H54 (cell line): ENCODE data around the gene GLIPR1L1.

ENCODE experiments used
- DNase-seq: peaks from one replicate; pipeline ENCODE4 v3.0.0; 2011; ENCODE audit warnings: low spot score, mixed read lengths; ENCODE audit not compliant: insufficient read length
- FAIRE-seq: peaks from 3 replicates; lab custom pipeline; 2011; peaks lifted over from hg19 to GRCh38; lab: Jason Lieb, UNC
- POLR2A ChIP-seq: IDR thresholded peaks from 2 replicates; pipeline ENCODE4 v1.6.1; 2011; ENCODE audit warnings: low read depth, mild to moderate bottlenecking, low read length

Gene GLIPR1L1

GRCh38 chr12:75389061-75389460, 54.6 kb downstream of the GLIPR1L1 start:
- FAIRE-seq = peak; percentile 94
- DNase-seq = peak; percentile 13
- TF ChIP-seq POLR2A = no peak

- no peak for FAIRE-seq
- no peak for DNase-seq
- no peak for TF ChIP-seq POLR2A
Observed at GRCh38 chr12:75389706-75390105, 55.2 kb downstream of the GLIPR1L1 start.

- DNase-seq = no peak
- no peak for TF ChIP-seq POLR2A
Observed at GRCh38 chr12:75390156-75390898, 55.9 kb downstream of the GLIPR1L1 start.

GRCh38 chr12:75390899-75391538, 56.5 kb downstream of the GLIPR1L1 start, which contains the start of gene GLIPR1L2:
Gene GLIPR1L2 (plus strand): TSS chr12:75391089. CDS start chr12:75391117, 28 bp downstream.
- DNase-seq (peak; percentile 70), FAIRE-seq (peak; percentile 99)
- TF ChIP-seq POLR2A = peak; percentile 56

More at GRCh38 chr12:75390156-75390898, 55.9 kb downstream of the GLIPR1L1 start:
- FAIRE-seq = no peak

- FAIRE-seq = no peak
- no peak for TF ChIP-seq POLR2A
Observed at GRCh38 chr12:75404231-75404630, 69.8 kb downstream of the GLIPR1L1 start.

GRCh38 chr12:75407683-75408082, 73.2 kb downstream of the GLIPR1L1 start:
- DNase-seq (no peak), FAIRE-seq (no peak)
- no peak for TF ChIP-seq POLR2A

More at GRCh38 chr12:75404231-75404630, 69.8 kb downstream of the GLIPR1L1 start:
- no peak for DNase-seq

- no peak for TF ChIP-seq POLR2A
- FAIRE-seq (no peak), DNase-seq (no peak)
Observed at GRCh38 chr12:75409830-75410229, 75.4 kb downstream of the GLIPR1L1 start.

GRCh38 chr12:75414671-75415070, 80.2 kb downstream of the GLIPR1L1 start:
- DNase-seq (no peak), FAIRE-seq (no peak)
- TF ChIP-seq POLR2A = no peak

GRCh38 chr12:75419841-75420240, 85.4 kb downstream of the GLIPR1L1 start:
- DNase-seq (no peak), FAIRE-seq (no peak)
- TF ChIP-seq POLR2A = no peak
